Mesothelial cell of epicardium (in vitro differentiated cells): Measurements from ENCODE around the gene MFF. TPM values are rescaled to one million over a fixed set of nuclear protein-coding genes. Genes with fewer than 3 reads are reported as not detected.
A peak's percentile ranks its signal among the peaks of the same experiment; 100 is the strongest.

Experiments used
- DNase-seq, 2 experiments: peaks; one replicate each; pipeline ENCODE4 v3.0.0; 2021; ENCODE audit warnings: low spot score in 2 of 2; ENCODE audit not compliant: unreplicated experiment in 2 of 2
- H3K27ac Mint-ChIP-seq: 2 replicates; pipeline ENCODE4 v1.8.0; 2021; ENCODE audit warnings: mixed read lengths
- H3K27me3 Mint-ChIP-seq: 2 replicates; pipeline ENCODE4 v1.8.0; 2021; ENCODE audit warnings: low read depth, mixed read lengths
- H3K36me3 Mint-ChIP-seq: 2 replicates; pipeline ENCODE4 v1.8.0; 2021; ENCODE audit warnings: mixed read lengths
- H3K4me1 Mint-ChIP-seq: 2 replicates; pipeline ENCODE4 v1.8.0; 2021; ENCODE audit warnings: mixed read lengths
- H3K4me3 Mint-ChIP-seq: 2 replicates; pipeline ENCODE4 v1.8.0; 2021; ENCODE audit warnings: mild to moderate bottlenecking, moderate library complexity, mixed read lengths
- H3K9me3 Mint-ChIP-seq: 2 replicates; pipeline ENCODE4 v1.8.0; 2021; ENCODE audit warnings: mixed read lengths
- total RNA-seq: library from RNA; stranded (reverse); gene quantifications from 3 replicates; pipeline ENCODE4 v1.2.1, GENCODE V29; 2021
- TF ChIP-seq, protein P1 (sequence below): fragments of 200-600 bp; sonication (generic); IDR thresholded peaks from one replicate; pipeline ENCODE4 v1.5.0; 2021; ENCODE audit warnings: antibody characterized with exemption; ENCODE audit not compliant: unreplicated experiment

The MFF gene
- total RNA-seq, 1 donor from 2014 or later = 93.9 TPM

DNA sequence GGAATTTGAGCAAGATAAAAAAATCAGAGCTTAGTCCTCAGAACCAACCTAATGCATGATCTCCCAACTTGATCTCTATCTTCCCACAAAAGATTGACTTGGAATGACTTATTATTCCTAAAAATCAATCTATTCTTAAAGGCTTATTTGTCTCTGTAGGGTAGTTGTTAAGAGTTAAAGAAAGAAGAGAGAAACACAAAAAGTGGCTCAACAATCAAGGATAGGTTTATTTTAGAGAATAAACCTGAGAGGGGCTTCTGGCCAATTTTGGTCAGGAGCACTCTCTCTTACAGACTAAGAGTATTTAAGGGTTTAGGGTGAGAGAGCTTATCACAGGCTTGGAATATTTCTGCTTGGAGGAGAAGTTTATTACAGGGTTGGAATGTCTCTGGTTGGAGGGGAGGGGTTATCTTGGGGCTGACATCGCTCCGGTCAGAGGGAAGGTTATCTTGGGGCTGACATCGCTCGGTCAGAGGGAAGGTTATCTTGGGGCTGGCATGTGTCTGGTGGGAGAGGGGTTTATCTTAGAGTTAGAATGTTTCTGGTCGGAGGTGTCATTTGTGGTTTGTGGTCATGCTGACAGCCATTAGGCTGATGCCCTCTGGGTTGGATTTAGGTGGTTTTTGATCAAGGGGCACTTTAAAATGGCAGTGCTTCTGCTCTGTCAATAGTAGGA lies 2.4 kb upstream of the MFF start:
- Mint-ChIP-seq H3K27ac (no peak overlapping the region), H3K4me1 (peaks cover 19% of the 10 kb centered on the region)
- TF ChIP-seq, protein P1, sequence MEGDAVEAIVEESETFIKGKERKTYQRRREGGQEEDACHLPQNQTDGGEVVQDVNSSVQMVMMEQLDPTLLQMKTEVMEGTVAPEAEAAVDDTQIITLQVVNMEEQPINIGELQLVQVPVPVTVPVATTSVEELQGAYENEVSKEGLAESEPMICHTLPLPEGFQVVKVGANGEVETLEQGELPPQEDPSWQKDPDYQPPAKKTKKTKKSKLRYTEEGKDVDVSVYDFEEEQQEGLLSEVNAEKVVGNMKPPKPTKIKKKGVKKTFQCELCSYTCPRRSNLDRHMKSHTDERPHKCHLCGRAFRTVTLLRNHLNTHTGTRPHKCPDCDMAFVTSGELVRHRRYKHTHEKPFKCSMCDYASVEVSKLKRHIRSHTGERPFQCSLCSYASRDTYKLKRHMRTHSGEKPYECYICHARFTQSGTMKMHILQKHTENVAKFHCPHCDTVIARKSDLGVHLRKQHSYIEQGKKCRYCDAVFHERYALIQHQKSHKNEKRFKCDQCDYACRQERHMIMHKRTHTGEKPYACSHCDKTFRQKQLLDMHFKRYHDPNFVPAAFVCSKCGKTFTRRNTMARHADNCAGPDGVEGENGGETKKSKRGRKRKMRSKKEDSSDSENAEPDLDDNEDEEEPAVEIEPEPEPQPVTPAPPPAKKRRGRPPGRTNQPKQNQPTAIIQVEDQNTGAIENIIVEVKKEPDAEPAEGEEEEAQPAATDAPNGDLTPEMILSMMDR = no peak

DNA sequence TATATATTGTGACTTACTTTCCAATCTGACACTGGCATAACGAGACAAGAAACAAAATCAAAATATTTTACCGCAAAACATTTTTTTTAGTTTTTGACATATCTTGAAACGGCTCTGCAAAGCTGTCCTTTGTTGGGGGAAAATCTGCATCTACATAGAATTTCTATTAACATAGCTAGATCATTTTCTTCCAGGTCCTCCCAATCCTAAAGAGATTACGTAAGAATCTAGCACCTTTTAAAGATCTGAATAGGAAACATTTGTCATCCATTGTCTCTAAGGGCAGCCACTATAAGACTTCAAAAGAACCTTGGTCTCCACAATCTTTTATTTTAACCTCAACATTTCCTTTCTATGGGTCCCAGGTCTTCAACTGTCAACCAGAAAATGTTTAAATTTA lies 1.2 kb upstream of the MFF start:
- H3K27me3 Mint-ChIP-seq = no peaks in the 10 kb centered on the region
- no peak for DNase-seq
- peak overlapping the region; percentile 95 for H3K4me3 Mint-ChIP-seq
- H3K4me1 Mint-ChIP-seq = peaks cover 28% of the 10 kb centered on the region
- H3K27ac Mint-ChIP-seq = no peak overlapping the region
- peaks cover 11% of the 10 kb centered on the region for H3K36me3 Mint-ChIP-seq
- TF ChIP-seq, protein P1 = no peak
- H3K9me3 Mint-ChIP-seq = peaks cover 24% of the 10 kb centered on the region

More for the DNA sequence above, 2.4 kb upstream of the MFF start:
- DNase-seq = no peak
- Mint-ChIP-seq H3K36me3 (peaks cover 11% of the 10 kb centered on the region), H3K9me3 (peaks cover 27% of the 10 kb centered on the region), H3K4me3 (no peak overlapping the region), H3K27me3 (no peaks in the 10 kb centered on the region)

GRCh38 chr2:227324642-227324994 lies 433 bp upstream of the MFF start:
- H3K9me3 Mint-ChIP-seq = peaks cover 21% of the 10 kb centered on the region
- H3K4me1 Mint-ChIP-seq = peaks cover 28% of the 10 kb centered on the region
- peak overlapping the region; percentile 99 for H3K27ac Mint-ChIP-seq
- H3K4me3 Mint-ChIP-seq = peak overlapping the region; percentile 95
- TF ChIP-seq, protein P1 = no peak
- peak in 1 of 2 experiments; percentile 44 for DNase-seq
- H3K27me3 Mint-ChIP-seq = no peaks in the 10 kb centered on the region
- H3K36me3 Mint-ChIP-seq = peaks cover 11% of the 10 kb centered on the region

DNA sequence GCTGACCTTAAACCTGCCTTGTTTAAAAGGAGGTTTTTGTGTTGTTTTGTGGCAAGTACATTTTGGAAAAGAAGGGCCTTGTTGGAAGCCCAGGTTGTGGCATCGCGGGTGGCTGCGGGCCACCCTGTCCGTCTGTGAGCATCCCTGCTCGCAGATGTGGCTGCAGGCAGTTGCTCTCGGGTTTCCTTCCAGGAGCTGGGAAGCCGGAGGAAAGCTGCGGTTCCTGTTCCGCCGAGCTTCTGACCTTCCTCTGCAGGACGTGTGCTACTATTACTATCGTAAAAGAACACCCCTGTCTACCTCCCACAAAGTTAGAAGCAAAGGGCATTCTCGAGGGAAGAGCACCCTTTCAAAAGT lies 766 bp downstream of the MFF start:
- H3K36me3 Mint-ChIP-seq = peaks cover 15% of the 10 kb centered on the region
- TF ChIP-seq, protein P1 = no peak
- peaks cover 21% of the 10 kb centered on the region for H3K9me3 Mint-ChIP-seq
- peak; percentile 23 to 52 for DNase-seq
- H3K4me1 Mint-ChIP-seq = peaks cover 28% of the 10 kb centered on the region
- peak overlapping the region; percentile 99 for H3K27ac Mint-ChIP-seq
- no peaks in the 10 kb centered on the region for H3K27me3 Mint-ChIP-seq
- H3K4me3 Mint-ChIP-seq = peak overlapping the region; percentile 95

DNA sequence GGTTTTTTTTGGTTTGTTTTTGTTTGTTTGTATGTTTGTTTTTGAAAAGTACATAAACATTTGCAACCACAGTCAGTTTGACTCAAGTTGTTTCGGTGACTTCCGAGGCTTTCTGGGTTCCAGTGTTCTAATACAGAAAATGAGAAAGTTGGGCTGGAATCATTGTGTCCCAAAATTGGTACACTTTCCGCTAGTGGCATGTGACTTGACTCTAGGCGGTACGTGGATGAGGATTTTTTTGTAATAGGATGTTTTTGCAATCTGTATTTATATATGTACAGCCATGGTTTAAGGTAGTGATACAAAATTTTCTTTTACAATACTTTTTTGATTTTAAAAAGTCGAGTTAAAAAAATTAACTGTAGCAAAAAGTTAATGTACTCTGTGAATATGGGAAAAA lies 1.7 kb downstream of the MFF start:
- Mint-ChIP-seq H3K9me3 (peaks cover 20% of the 10 kb centered on the region), H3K4me1 (peaks cover 28% of the 10 kb centered on the region), H3K36me3 (peaks cover 23% of the 10 kb centered on the region), H3K27ac (peak overlapping the region; percentile 36), H3K27me3 (no peaks in the 10 kb centered on the region), H3K4me3 (peak overlapping the region; percentile 95)
- TF ChIP-seq, protein P1 = no peak
- no peak for DNase-seq
